ENCODE results near the gene CNOT3.
A peak's percentile ranks its signal among the peaks of the same experiment; 100 is the strongest.
"Not testable (repeated sequence)": the region's sequence is repeated elsewhere in the genome, so short reads cannot be mapped to it uniquely, and the experiment has no call there.

The CNOT3 gene

DNA sequence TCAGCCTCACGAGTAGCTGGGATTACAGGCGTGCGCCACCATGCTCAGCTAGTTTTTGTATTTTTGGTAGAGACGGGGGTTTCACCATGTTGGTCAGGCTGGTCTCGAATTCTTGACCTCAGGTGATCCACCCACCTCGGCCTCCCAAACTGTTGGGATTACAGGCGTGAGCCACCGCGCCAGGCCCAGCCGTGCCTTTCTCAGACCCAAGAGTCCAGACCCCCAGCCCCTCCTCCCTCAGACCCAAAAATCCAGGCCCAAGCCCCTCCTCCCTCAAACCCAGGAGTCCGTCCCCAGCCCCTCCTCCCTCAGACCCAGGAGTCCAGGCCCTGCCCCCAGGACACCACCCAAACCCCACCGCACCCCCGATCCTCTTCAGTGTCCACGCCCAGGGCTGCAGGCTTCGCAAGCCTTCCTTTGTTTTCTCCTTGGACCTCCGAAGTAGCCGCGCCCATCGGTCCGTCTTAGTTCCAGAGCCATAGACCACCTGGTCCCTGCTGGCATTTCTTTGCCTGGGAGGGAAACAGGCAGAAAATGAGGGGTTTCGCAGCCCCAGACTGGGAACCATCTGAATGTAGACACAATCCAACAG is 31.7 kb downstream of the CNOT3 start:
- Histone ChIP-seq H4K20me1 (peaks cover 0 to 19% (median 9%) of the 10 kb centered on the region in 11 experiments; a peak in 10 of 22 replicates), H3K9me3 (replicated peaks in 1 of 11) (peaks cover 0 to 10% (median 0%) of the 10 kb centered on the region in 11 experiments; a peak in 4 of 22 replicates), H3K4me2 (no peak overlapping the region), H3K4me1 (peaks cover 28 to 38% (median 35%) of the 10 kb centered on the region in 10 experiments), H3K27ac (no peak overlapping the region), H3K36me3 (peaks cover 0 to 4% (median 0%) of the 10 kb centered on the region in 11 experiments; a peak in 1 of 22 replicates), H3K27me3 (no peaks in the 10 kb centered on the region), H3K4me3 (no peak overlapping the region), H3K9ac (no peak overlapping the region)
- no peak for TF ChIP-seq Cebpa-rat (IDR thresholded peaks at IDR 0.05)

- Histone ChIP-seq H4K20me1 (peaks cover 0 to 46% (median 11%) of the 10 kb centered on the region in 11 experiments; a peak in 11 of 22 replicates), H3K9ac (peak overlapping the region in 2 of 11 experiments; percentile 13 to 29; a peak in 2 of 22 replicates), H3K4me1 (peaks cover 40 to 57% (median 50%) of the 10 kb centered on the region in 10 experiments), H3K36me3 (peaks cover 15 to 30% (median 18%) of the 10 kb centered on the region in 11 experiments)
- not testable (repeated sequence) for H3K4me2 ChIP-seq; H3K27me3 ChIP-seq; H3K4me3 ChIP-seq; H3K27ac ChIP-seq; H3K9me3 ChIP-seq (replicated peaks in 1 of 11)
Measured at GRCh38 chr19:54171736-54172431, 34.3 kb downstream of the CNOT3 start.

- Histone ChIP-seq H3K27me3 (no peaks in the 10 kb centered on the region), H3K4me1 (peaks cover 40 to 57% (median 50%) of the 10 kb centered on the region in 10 experiments), H3K4me2 (peak within 1 kb of the TSS; percentile 51 to 80 (median 67)), H4K20me1 (peaks cover 0 to 51% (median 11%) of the 10 kb centered on the region in 11 experiments; a peak in 11 of 22 replicates), H3K9me3 (replicated peaks in 1 of 11) (no peaks in the 10 kb centered on the region), H3K27ac (peak within 1 kb of the TSS in 4 of 11 experiments; percentile 7 to 28 (median 24); a peak in 1 of 22 replicates), H3K9ac (peak within 1 kb of the TSS in 7 of 11 experiments; percentile 25 to 58 (median 31); a peak in 6 of 22 replicates), H3K4me3 (no peak within 1 kb of the TSS), H3K36me3 (peaks cover 22 to 39% (median 27%) of the 10 kb centered on the region in 11 experiments)
- no peak for TF ChIP-seq Cebpa-rat (IDR thresholded peaks at IDR 0.05)
Measured at GRCh38 chr19:54172471-54173358, 35.2 kb downstream of the CNOT3 start, which contains the start of gene TMC4. TSS of gene TMC4 (minus strand) at chr19:54173160. CDS start at chr19:54173117, 43 bp downstream.

GRCh38 chr19:54173359-54173699 is 35.8 kb downstream of the CNOT3 start:
- Histone ChIP-seq H3K27me3 (no peaks in the 10 kb centered on the region), H3K4me3 (no peak overlapping the region), H4K20me1 (peaks cover 0 to 57% (median 11%) of the 10 kb centered on the region in 11 experiments; a peak in 11 of 22 replicates), H3K9me3 (replicated peaks in 1 of 11) (no peaks in the 10 kb centered on the region), H3K9ac (peak overlapping the region in 4 of 11 experiments; percentile 6 to 57 (median 31); a peak in 1 of 22 replicates), H3K4me2 (peak overlapping the region; percentile 51 to 80 (median 67)), H3K4me1 (peaks cover 40 to 55% (median 47%) of the 10 kb centered on the region in 10 experiments), H3K27ac (no peak overlapping the region), H3K36me3 (peaks cover 26 to 45% (median 32%) of the 10 kb centered on the region in 11 experiments)
- TF ChIP-seq Cebpa-rat (IDR thresholded peaks at IDR 0.05) = no peak

GRCh38 chr19:54173951-54174834 is 36.6 kb downstream of the CNOT3 start:
- no peak for TF ChIP-seq Cebpa-rat (IDR thresholded peaks at IDR 0.05)
- H4K20me1 ChIP-seq = peaks cover 0 to 66% (median 18%) of the 10 kb centered on the region in 11 experiments; a peak in 18 of 22 replicates
- H3K4me3 ChIP-seq = no peak overlapping the region
- peak overlapping the region; percentile 51 to 80 (median 67) for H3K4me2 ChIP-seq
- peaks cover 44 to 60% (median 54%) of the 10 kb centered on the region in 10 experiments for H3K4me1 ChIP-seq
- H3K9ac ChIP-seq = peak overlapping the region in 7 of 11 experiments; percentile 26 to 58 (median 35); a peak in 7 of 22 replicates
- peak overlapping the region in 2 of 11 experiments; percentile 7 to 28; a peak in 1 of 22 replicates for H3K27ac ChIP-seq
- no peaks in the 10 kb centered on the region for H3K9me3 ChIP-seq (replicated peaks in 1 of 11)
- H3K27me3 ChIP-seq = no peaks in the 10 kb centered on the region
- H3K36me3 ChIP-seq = peaks cover 26 to 53% (median 41%) of the 10 kb centered on the region in 11 experiments

DNA sequence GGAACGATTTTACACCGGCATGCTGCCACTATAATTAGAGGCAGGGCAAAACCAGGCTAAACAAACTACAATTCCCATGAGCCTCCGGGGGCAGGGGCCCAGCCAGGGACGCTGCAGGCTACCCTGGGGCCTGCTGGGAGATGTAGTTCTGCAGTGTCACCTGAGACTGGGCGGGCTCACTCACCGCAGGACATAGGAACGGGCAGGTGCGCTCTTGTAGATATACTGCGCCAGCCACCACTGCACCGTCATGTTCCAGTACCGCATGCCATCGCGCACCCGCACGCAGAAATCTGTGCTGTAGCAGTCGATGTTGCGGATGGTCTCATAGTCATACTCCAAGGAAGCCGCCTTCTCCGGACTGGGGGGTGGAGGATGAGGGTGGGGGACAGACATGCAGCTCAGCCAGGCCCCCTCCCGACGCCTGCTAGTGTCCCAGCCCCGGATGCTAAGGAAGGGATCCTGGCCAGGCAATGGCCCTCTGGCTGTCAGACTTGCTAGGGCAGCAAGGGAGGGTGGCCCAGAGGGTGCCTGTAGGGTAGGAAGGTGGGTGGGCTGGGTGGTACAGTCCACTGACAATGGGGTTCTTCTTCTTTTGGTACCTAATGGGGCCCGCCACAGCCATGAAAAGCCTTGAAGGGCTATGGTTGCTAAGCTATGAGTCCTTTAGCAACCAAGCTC is 41.2 kb downstream of the CNOT3 start:
- H4K20me1 ChIP-seq = peaks cover 6 to 85% (median 34%) of the 10 kb centered on the region in 11 experiments; a peak in 20 of 22 replicates
- peak overlapping the region in 8 of 11 experiments; percentile 66 to 85 (median 75); a peak in 16 of 22 replicates for H3K4me2 ChIP-seq
- H3K36me3 ChIP-seq = peaks cover 40 to 94% (median 72%) of the 10 kb centered on the region in 11 experiments
- H3K9ac ChIP-seq = peak overlapping the region; percentile 7 to 67 (median 56); a peak in 14 of 22 replicates
- peaks cover 0 to 8% (median 0%) of the 10 kb centered on the region in 11 experiments; a peak in 2 of 22 replicates for H3K9me3 ChIP-seq (replicated peaks in 1 of 11)
- no peaks in the 10 kb centered on the region for H3K27me3 ChIP-seq
- peak overlapping the region in 10 of 11 experiments; percentile 48 to 84 (median 68); a peak in 19 of 22 replicates for H3K27ac ChIP-seq
- H3K4me3 ChIP-seq = peak overlapping the region in 1 of 10 experiments; percentile 11; a peak in 1 of 20 replicates
- peaks cover 44 to 62% (median 58%) of the 10 kb centered on the region in 10 experiments for H3K4me1 ChIP-seq
- no peak for TF ChIP-seq Cebpa-rat (IDR thresholded peaks at IDR 0.05)

- TF ChIP-seq Cebpa-rat (IDR thresholded peaks at IDR 0.05) = no peak
- H3K4me3 ChIP-seq = peak overlapping the region in 2 of 10 experiments; percentile 11 to 31; a peak in 3 of 20 replicates
- H3K27ac ChIP-seq = peak overlapping the region; percentile 12 to 84 (median 67); a peak in 21 of 22 replicates
- peak overlapping the region; percentile 24 to 85 (median 72); a peak in 21 of 22 replicates for H3K4me2 ChIP-seq
- peaks cover 0 to 8% (median 0%) of the 10 kb centered on the region in 11 experiments; a peak in 2 of 22 replicates for H3K9me3 ChIP-seq (replicated peaks in 1 of 11)
- H4K20me1 ChIP-seq = peaks cover 6 to 85% (median 29%) of the 10 kb centered on the region in 11 experiments; a peak in 20 of 22 replicates
- no peaks in the 10 kb centered on the region for H3K27me3 ChIP-seq
- H3K36me3 ChIP-seq = peaks cover 45 to 94% (median 79%) of the 10 kb centered on the region in 11 experiments
- H3K9ac ChIP-seq = peak overlapping the region; percentile 7 to 67 (median 56); a peak in 17 of 22 replicates
- H3K4me1 ChIP-seq = peaks cover 38 to 56% (median 52%) of the 10 kb centered on the region in 10 experiments
Measured at GRCh38 chr19:54179262-54179852, 41.8 kb downstream of the CNOT3 start.
